OCI-LY7 (cell line): ENCODE data around the gene REG4. TPM values are rescaled to one million over a fixed set of nuclear protein-coding genes. Genes with fewer than 3 reads are reported as not detected.
A peak's percentile ranks its signal among the peaks of the same experiment; 100 is the strongest.

Experiments
- BruUV-seq: library from RNA; stranded (reverse); fragments of 400-500 nt; replicated peaks from 2 replicates; lab custom pipeline; 2021; lab: Mats Ljungman, UMichigan
- CTCF ChIA-PET: fragments of 300-600 bp; sonication (Branson Sonifier 250); formaldehyde crosslinking; loops from one replicate; lab custom pipeline; 2022; ENCODE audit warnings: antibody characterized with exemption; ENCODE audit not compliant: unreplicated experiment; lab: Charles Lee
- POLR2A ChIA-PET: fragments of 300-600 bp; sonication (Branson Sonifier 250); formaldehyde crosslinking; loops from one replicate; lab custom pipeline; 2022; ENCODE audit warnings: antibody characterized with exemption; lab: Charles Lee
- DNase-seq: peaks from one replicate; pipeline ENCODE4 v3.0.0-alpha.2; 2015; ENCODE audit warnings: low spot score
- H2AFZ ChIP-seq: fragments of 200-600 bp; sonication (generic), shearing (Covaris generic); 2 replicates; pipeline ENCODE4 v1.6.1; 2014; ENCODE audit warnings: mild to moderate bottlenecking, antibody characterized with exemption, low read length, moderate library complexity
- H3K27ac ChIP-seq: fragments of 200-600 bp; sonication (generic); 2 replicates; pipeline ENCODE4 v1.5.1; 2014; ENCODE audit warnings: mixed run types, low read depth, mild to moderate bottlenecking, moderate library complexity, low read length, inconsistent platforms; ENCODE audit not compliant: poor library complexity, severe bottlenecking
- H3K36me3 ChIP-seq: fragments of 200-600 bp; sonication (generic); 2 replicates; pipeline ENCODE4 v1.6.1; 2014; ENCODE audit warnings: mild to moderate bottlenecking, antibody characterized with exemption, low read length, moderate library complexity, mixed read lengths; ENCODE audit not compliant: insufficient read depth
- H3K4me1 ChIP-seq: fragments of 200-600 bp; sonication (generic); 2 replicates; pipeline ENCODE4 v1.5.1; 2014; ENCODE audit warnings: mild to moderate bottlenecking, low read length; ENCODE audit not compliant: insufficient read depth, poor library complexity, severe bottlenecking
- H3K4me2 ChIP-seq: fragments of 200-600 bp; sonication (generic); 2 replicates; pipeline ENCODE4 v1.6.1; 2014; ENCODE audit warnings: mild to moderate bottlenecking, low read length
- H3K4me3 ChIP-seq: fragments of 200-600 bp; sonication (generic); 2 replicates; pipeline ENCODE4 v1.5.1; 2014; ENCODE audit warnings: mild to moderate bottlenecking, low read depth, low read length; ENCODE audit not compliant: poor library complexity, severe bottlenecking
- H3K79me2 ChIP-seq: fragments of 200-600 bp; sonication (generic); 2 replicates; pipeline ENCODE4 v1.6.1; 2016; ENCODE audit warnings: low read depth, mild to moderate bottlenecking, low read length, moderate library complexity, mixed read lengths; ENCODE audit not compliant: insufficient read depth
- H3K9me2 ChIP-seq: fragments of 200-600 bp; sonication (generic); 2 replicates; pipeline ENCODE4 v1.6.1; 2016; ENCODE audit warnings: mild to moderate bottlenecking, low read length, mixed read lengths; ENCODE audit not compliant: insufficient read depth
- H3K9me3 ChIP-seq: fragments of 200-600 bp; sonication (generic); 2 replicates; pipeline ENCODE4 v1.6.1; 2014; ENCODE audit warnings: mild to moderate bottlenecking, mixed run types, low read length, mixed read lengths
- H4K20me1 ChIP-seq: fragments of 200-600 bp; sonication (generic); 2 replicates; pipeline ENCODE4 v1.6.1; 2014; ENCODE audit warnings: mild to moderate bottlenecking, antibody characterized with exemption, low read length, moderate library complexity, mixed read lengths; ENCODE audit not compliant: insufficient read depth
- CTCF ChIP-seq: fragments of 200-600 bp; sonication (generic); conservative IDR thresholded peaks from 2 replicates; pipeline ENCODE4 v1.5.1; 2014; ENCODE audit warnings: mild to moderate bottlenecking, antibody characterized with exemption, low read length, moderate library complexity, mixed read lengths
- EZH2phosphoT487 ChIP-seq: fragments of 200-600 bp; sonication (generic); IDR thresholded peaks from 2 replicates; pipeline ENCODE4 v1.6.1; 2018; ENCODE audit warnings: low read depth, borderline replicate concordance, mild to moderate bottlenecking, mixed run types, antibody characterized with exemption, low read length, moderate library complexity, mixed read lengths
- intact Hi-C: fragments of 100-400 bp; cut with micrococcal nuclease; formaldehyde crosslinking; loops from one replicate; pipeline ENCODE4 v1.10.0; 2022; ENCODE audit not compliant: unreplicated experiment
- total RNA-seq, 2 experiments: library from RNA; depleted of rRNA in 1 of 2; stranded (reverse); fragments of >200 nt in 1 of 2; shearing (Covaris generic) in 1 of 2; gene quantifications; 2 replicates each; pipeline ENCODE4 v1.2.3, GENCODE V29; 2014 to 2022

REG4 gene
- total RNA-seq, 2 experiments from 2014 or later = not detected

- ChIA-PET POLR2A (no interaction called here), CTCF (no interaction called here)
- TF ChIP-seq EZH2phosphoT487 (no peak), CTCF (no peak)
- intact Hi-C loops = loop anchor here (10.0 kb wide), 1 partner anchor 133 kb away; no protein-coding TSS in a partner anchor
- H3K36me3 ChIP-seq = peaks cover 29% of the 10 kb centered on the region
- H3K79me2 ChIP-seq = no peaks in the 10 kb centered on the region
- BruUV-seq = no TSS peak
- no peaks in the 10 kb centered on the region for H3K9me3 ChIP-seq
- no peak for DNase-seq
- H3K27ac ChIP-seq = no peak overlapping the region
- no peaks in the 10 kb centered on the region for H3K9me2 ChIP-seq
- no peak overlapping the region for H2AFZ ChIP-seq
- H3K4me2 ChIP-seq = no peak overlapping the region
- no peaks in the 10 kb centered on the region for H4K20me1 ChIP-seq
- H3K4me1 ChIP-seq = no peaks in the 10 kb centered on the region
- H3K4me3 ChIP-seq = no peak overlapping the region
These were observed 63.8 kb downstream of the REG4 start for GRCh38 chr1:119747451-119747850.

GRCh38 chr1:119745034-119745433 is 66.2 kb downstream of the REG4 start:
- H3K27ac ChIP-seq = no peak overlapping the region
- BruUV-seq = no TSS peak
- no peaks in the 10 kb centered on the region for H3K79me2 ChIP-seq
- peaks cover 52% of the 10 kb centered on the region for H3K36me3 ChIP-seq
- no peaks in the 10 kb centered on the region for H3K4me1 ChIP-seq
- CTCF ChIA-PET = no interaction called here
- no peaks in the 10 kb centered on the region for H4K20me1 ChIP-seq
- no peak overlapping the region for H3K4me2 ChIP-seq
- no peak overlapping the region for H3K4me3 ChIP-seq
- no peak overlapping the region for H2AFZ ChIP-seq
- H3K9me2 ChIP-seq = no peaks in the 10 kb centered on the region
- no peak for DNase-seq
- intact Hi-C loops = loop anchor here (10.0 kb wide), 1 partner anchor 130 kb away; no protein-coding TSS in a partner anchor
- POLR2A ChIA-PET = no interaction called here
- no peaks in the 10 kb centered on the region for H3K9me3 ChIP-seq
- no peak for TF ChIP-seq CTCF
- no peak for TF ChIP-seq EZH2phosphoT487

- intact Hi-C loops = loop anchor here (10.0 kb wide), 1 partner anchor 130 kb away; no protein-coding TSS in a partner anchor
- no peak for DNase-seq
- no peak overlapping the region for H3K4me3 ChIP-seq
- no peaks in the 10 kb centered on the region for H4K20me1 ChIP-seq
- no peaks in the 10 kb centered on the region for H3K4me1 ChIP-seq
- H3K9me2 ChIP-seq = no peaks in the 10 kb centered on the region
- TF ChIP-seq EZH2phosphoT487 = no peak
- no peak for TF ChIP-seq CTCF
- no peaks in the 10 kb centered on the region for H3K9me3 ChIP-seq
- ChIA-PET CTCF (no interaction called here), POLR2A (no interaction called here)
- H2AFZ ChIP-seq = no peak overlapping the region
- no peak overlapping the region for H3K4me2 ChIP-seq
- no peaks in the 10 kb centered on the region for H3K79me2 ChIP-seq
- H3K27ac ChIP-seq = no peak overlapping the region
- H3K36me3 ChIP-seq = peaks cover 56% of the 10 kb centered on the region
- BruUV-seq = TSS peak; percentile 23
These were observed 66.7 kb downstream of the REG4 start for GRCh38 chr1:119744598-119744942.

Other genes starting within 250 kb of the REG4 start
- gene ZNF697, start 163.2 kb downstream of the REG4 start, total RNA-seq (2014; rRNA removed; shearing (Covaris generic)) = not detected in 2 replicates
- not detected in 2 replicates for gene ZNF697, start 163.2 kb downstream of the REG4 start, total RNA-seq (2022)
- gene PHGDH, start 99.5 kb downstream of the REG4 start, total RNA-seq (2014; rRNA removed; shearing (Covaris generic)) = 283 and 287 TPM in 2 replicates
- 451 and 506 TPM in 2 replicates for gene PHGDH, start 99.5 kb downstream of the REG4 start, total RNA-seq (2022)
- gene HMGCS2, start 42.6 kb downstream of the REG4 start, total RNA-seq (2014; rRNA removed; shearing (Covaris generic)) = not detected in 2 replicates
- gene HMGCS2, start 42.6 kb downstream of the REG4 start, total RNA-seq (2022) = not detected in 2 replicates
- not detected in 2 replicates for gene ADAM30, start 85.1 kb upstream of the REG4 start, total RNA-seq (2014; rRNA removed; shearing (Covaris generic))
- gene ADAM30, start 85.1 kb upstream of the REG4 start, total RNA-seq (2022) = not detected in 2 replicates